ENCODE data around the gene MT1E. TPM values are rescaled to one million over a fixed set of nuclear protein-coding genes. Genes with fewer than 3 reads are reported as not detected.
A peak's percentile ranks its signal among the peaks of the same experiment; 100 is the strongest.

The MT1E gene
- total RNA-seq, 1 experiment from 2014 or later = 383 TPM

GRCh38 chr16:56607109-56607618 lies 18.4 kb upstream of the MT1E start:
- peak overlapping the region; percentile 96 for H3K27ac ChIP-seq (ENCODE audit: low read depth, low read length)
- no peaks in the 10 kb centered on the region for H3K27me3 ChIP-seq (ENCODE audit: insufficient read depth, low read length)
- H3K4me1 ChIP-seq (ENCODE audit: control insufficient read depth in 1 of 2, insufficient read depth in 2 of 2, low read length in 2 of 2) = peaks cover 58 to 76% of the 10 kb centered on the region in 2 experiments
- ATAC-seq (peak; percentile 28), DNase-seq (ENCODE audit: low read depth, low spot score) (peak; percentile 75)
- H4K20me1 ChIP-seq (ENCODE audit: insufficient read depth) = no peaks in the 10 kb centered on the region
- peak overlapping the region; percentile 95 for H3K4me2 ChIP-seq (ENCODE audit: low read length)
- peak overlapping the region; percentile 63 to 85 for H3K4me3 ChIP-seq (replicated peaks in 1 of 2; ENCODE audit: low read depth in 1 of 2, low read length in 2 of 2)
- CTCF ChIA-PET = interaction anchor here (1.2 to 5.3 kb wide), 4 partner anchors 31 to 182 kb away, joined by 4 to 65 read pairs (median 5); no protein-coding TSS in a partner anchor
- POLR2A ChIA-PET = interaction anchor here (0.8 to 16.1 kb wide), 4 partner anchors 11 to 94 kb away, joined by 3 to 344 read pairs (median 10); partner anchors contain the start of gene MT1E
- peaks cover 14% of the 10 kb centered on the region for H3K79me2 ChIP-seq (ENCODE audit: insufficient read depth, low read length)
- TF ChIP-seq POLR2AphosphoS5 (IDR thresholded peaks at IDR 0.05; ENCODE audit: low read depth, low read length) = peak; percentile 80
- no peak for TF ChIP-seq ZBTB33 (IDR thresholded peaks at IDR 0.05; ENCODE audit: extremely low read depth, insufficient replicate concordance, low read length)
- TF ChIP-seq TCF7L2 (IDR thresholded peaks at IDR 0.05; ENCODE audit: borderline replicate concordance, extremely low read depth, insufficient read depth, insufficient read length) = peak; percentile 88
- no peak for TF ChIP-seq EGR1 (IDR thresholded peaks at IDR 0.05; ENCODE audit: low read depth)
- TF ChIP-seq ZFX (IDR thresholded peaks at IDR 0.05) = peak; percentile 43; the same call in 1 of the 2 replicates
- TF ChIP-seq RAD21 (IDR thresholded peaks at IDR 0.05; ENCODE audit: low read depth) = no peak
- no peak for TF ChIP-seq FOSL1 (IDR thresholded peaks at IDR 0.05; ENCODE audit: low read depth)
- TF ChIP-seq EZH2 (IDR thresholded peaks at IDR 0.05) = no peak
- no peaks in the 10 kb centered on the region for H3K36me3 ChIP-seq (ENCODE audit: control insufficient read depth in 1 of 2, insufficient read depth in 2 of 2, low read length in 2 of 2)
- no TSS peak for BruUV-seq (replicated peaks)
- H3K9me3 ChIP-seq (ENCODE audit: control insufficient read depth in 1 of 2, insufficient read depth in 1 of 2, low read depth in 1 of 2, low read length in 2 of 2) = no peaks in the 10 kb centered on the region
- H3K9ac ChIP-seq (ENCODE audit: low read length) = peak overlapping the region; percentile 91
- no peaks in the 10 kb centered on the region for H3K9me2 ChIP-seq (ENCODE audit: insufficient read depth)
- H2AFZ ChIP-seq (ENCODE audit: low read depth, low read length, poor library complexity, severe bottlenecking) = no peak overlapping the region
- intact Hi-C loops (cut with micrococcal nuclease) = loop anchor here (2.0 kb wide), 1 partner anchor 48 kb away; no protein-coding TSS in a partner anchor
- RAD21 ChIA-PET (ENCODE audit: low non-redundant PET in 1 of 2, low total read pairs in 2 of 2, uncharacterized antibody in 2 of 2, unreplicated experiment in 2 of 2) = interaction anchor here (1.7 to 2.0 kb wide), 2 partner anchors 18 to 19 kb away, joined by 4 to 7 read pairs; partner anchors contain the start of gene MT1E (in 2 of the 2)
